Measurements from ENCODE around the gene PRTG.

PRTG gene

DNA sequence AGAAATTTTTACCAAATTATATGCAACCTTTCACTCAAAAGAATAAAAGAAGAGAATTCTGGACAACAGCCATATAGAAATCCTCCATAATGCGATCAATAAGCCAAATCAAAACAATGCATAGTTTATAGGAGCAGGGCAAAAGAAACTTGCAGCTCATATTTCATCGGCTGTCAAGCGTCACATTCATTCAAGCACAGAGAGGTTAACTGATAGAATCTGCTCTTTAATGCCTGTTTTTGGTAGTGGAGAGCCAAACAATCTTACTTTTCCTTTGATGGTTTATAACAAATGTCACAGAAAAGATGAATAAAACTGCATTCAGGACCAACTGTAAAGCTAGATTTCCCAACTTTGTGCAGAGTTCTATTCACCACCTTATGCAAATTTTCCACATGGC is 35.4 kb downstream of the PRTG start:
- Histone ChIP-seq H4K8ac (ENCODE audit: low read depth, low read length) (no peak overlapping the region), H3K4me1 (ENCODE audit: control insufficient read depth, low read depth, low read length) (peaks cover 2% of the 10 kb centered on the region), H3K79me1 (ENCODE audit: low read length) (no peaks in the 10 kb centered on the region), H2BK5ac (ENCODE audit: low read length) (no peak overlapping the region), H4K5ac (ENCODE audit: low read length) (no peak overlapping the region), H3K4me3 (ENCODE audit: low read length) (no peak overlapping the region), H2BK120ac (ENCODE audit: low read depth, low read length) (no peak overlapping the region), H3K9ac (ENCODE audit: low read length) (no peak overlapping the region), H3K36me3 (ENCODE audit: control insufficient read depth, insufficient read depth, low read length) (no peaks in the 10 kb centered on the region), H3K27ac (ENCODE audit: low read depth, low read length) (no peak overlapping the region), H2AK5ac (ENCODE audit: low read length) (no peak overlapping the region), H3K23ac (ENCODE audit: low read length) (no peak overlapping the region), H3K4ac (ENCODE audit: low read depth, low read length) (no peak overlapping the region), H3K18ac (ENCODE audit: low read length) (no peak overlapping the region), H2BK15ac (replicated peaks; ENCODE audit: low read depth) (no peak overlapping the region), H3K79me2 (ENCODE audit: control insufficient read depth, insufficient read depth, low read length) (no peaks in the 10 kb centered on the region), H3K4me2 (ENCODE audit: low read length) (no peak overlapping the region), H3K56ac (ENCODE audit: low read length) (no peak overlapping the region), H3K27me3 (ENCODE audit: insufficient read depth, low read length, poor library complexity) (no peaks in the 10 kb centered on the region)
- no peak for DNase-seq
- WGBS (ENCODE audit: extremely low coverage, insufficient coverage, low lambda C conversion rate), result no CpG with 5 or more reads among the region's 3 CpGs

DNA sequence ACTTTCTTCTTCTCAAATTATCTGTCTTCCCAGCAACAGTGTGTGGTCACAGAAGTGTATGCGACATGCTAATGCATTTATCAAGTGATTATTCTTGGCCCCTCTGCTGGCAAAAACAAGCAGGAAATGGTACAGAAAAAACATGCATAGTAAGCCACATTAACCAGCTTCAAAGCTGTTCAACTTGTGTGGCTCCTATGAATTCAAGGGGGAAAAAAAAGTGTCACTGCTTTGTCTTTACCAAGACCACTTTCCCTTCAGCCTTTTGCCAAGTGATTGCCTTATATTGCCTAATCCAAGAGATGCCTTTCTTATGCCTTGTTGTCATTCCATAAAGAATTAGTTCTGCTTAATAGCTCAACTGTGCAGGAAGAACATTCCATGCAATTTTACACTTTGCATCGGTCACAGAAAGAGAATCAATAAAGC is 39.1 kb downstream of the PRTG start:
- H3K27ac ChIP-seq (ENCODE audit: low read depth, low read length), result no peak overlapping the region
- DNase-seq, result no peak
- no peak overlapping the region for H2BK5ac ChIP-seq (ENCODE audit: low read length)
- no peak overlapping the region for H3K18ac ChIP-seq (ENCODE audit: low read length)
- H4K5ac ChIP-seq (ENCODE audit: low read length), result no peak overlapping the region
- H3K4me2 ChIP-seq (ENCODE audit: low read length), result no peak overlapping the region
- H3K23ac ChIP-seq (ENCODE audit: low read length), result no peak overlapping the region
- no peak overlapping the region for H3K4ac ChIP-seq (ENCODE audit: low read depth, low read length)
- no peak overlapping the region for H3K9ac ChIP-seq (ENCODE audit: low read length)
- peaks cover 2% of the 10 kb centered on the region for H3K4me1 ChIP-seq (ENCODE audit: control insufficient read depth, low read depth, low read length)
- WGBS (ENCODE audit: extremely low coverage, insufficient coverage, low lambda C conversion rate), result no CpG with 5 or more reads among the region's 2 CpGs
- H3K79me1 ChIP-seq (ENCODE audit: low read length), result no peaks in the 10 kb centered on the region
- H3K27me3 ChIP-seq (ENCODE audit: insufficient read depth, low read length, poor library complexity), result no peaks in the 10 kb centered on the region
- H2BK15ac ChIP-seq (replicated peaks; ENCODE audit: low read depth), result no peak overlapping the region
- no peak overlapping the region for H4K8ac ChIP-seq (ENCODE audit: low read depth, low read length)
- no peak overlapping the region for H3K56ac ChIP-seq (ENCODE audit: low read length)
- no peak overlapping the region for H2BK120ac ChIP-seq (ENCODE audit: low read depth, low read length)
- H2AK5ac ChIP-seq (ENCODE audit: low read length), result no peak overlapping the region
- no peak overlapping the region for H3K4me3 ChIP-seq (ENCODE audit: low read length)
- H3K36me3 ChIP-seq (ENCODE audit: control insufficient read depth, insufficient read depth, low read length), result no peaks in the 10 kb centered on the region
- H3K79me2 ChIP-seq (ENCODE audit: control insufficient read depth, insufficient read depth, low read length), result no peaks in the 10 kb centered on the region

DNA sequence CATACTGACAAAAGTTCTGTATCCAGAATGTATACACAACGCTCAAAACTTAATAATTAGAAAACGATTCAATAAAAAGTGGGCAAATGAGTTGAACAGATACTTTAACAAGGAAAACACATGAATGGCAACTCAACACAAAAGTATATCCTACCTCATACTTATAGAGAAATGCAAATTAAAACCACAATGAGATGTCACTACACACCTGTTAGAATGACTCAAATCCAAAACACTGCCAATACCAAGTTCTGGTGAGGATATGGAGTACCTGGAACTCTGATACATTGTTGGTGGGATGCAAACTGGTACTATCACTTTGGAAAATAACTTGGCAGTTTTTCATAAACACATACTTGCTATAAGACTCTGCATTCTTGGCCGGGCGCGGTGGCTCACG is 42.1 kb downstream of the PRTG start:
- Histone ChIP-seq H3K4me2 (ENCODE audit: low read length) (no peak overlapping the region), H3K56ac (ENCODE audit: low read length) (no peak overlapping the region), H3K9ac (ENCODE audit: low read length) (no peak overlapping the region), H3K79me1 (ENCODE audit: low read length) (no peaks in the 10 kb centered on the region), H4K8ac (ENCODE audit: low read depth, low read length) (no peak overlapping the region), H2BK120ac (ENCODE audit: low read depth, low read length) (no peak overlapping the region), H4K5ac (ENCODE audit: low read length) (no peak overlapping the region), H3K18ac (ENCODE audit: low read length) (no peak overlapping the region), H3K4me3 (ENCODE audit: low read length) (no peak overlapping the region), H2AK5ac (ENCODE audit: low read length) (no peak overlapping the region), H3K79me2 (ENCODE audit: control insufficient read depth, insufficient read depth, low read length) (no peaks in the 10 kb centered on the region), H3K23ac (ENCODE audit: low read length) (no peak overlapping the region), H2BK5ac (ENCODE audit: low read length) (no peak overlapping the region), H3K27me3 (ENCODE audit: insufficient read depth, low read length, poor library complexity) (no peaks in the 10 kb centered on the region), H3K4me1 (ENCODE audit: control insufficient read depth, low read depth, low read length) (peaks cover 2% of the 10 kb centered on the region), H3K27ac (ENCODE audit: low read depth, low read length) (no peak overlapping the region), H3K36me3 (ENCODE audit: control insufficient read depth, insufficient read depth, low read length) (no peaks in the 10 kb centered on the region), H3K4ac (ENCODE audit: low read depth, low read length) (no peak overlapping the region), H2BK15ac (replicated peaks; ENCODE audit: low read depth) (no peak overlapping the region)
- DNase-seq, result no peak
- WGBS (ENCODE audit: extremely low coverage, insufficient coverage, low lambda C conversion rate), result no CpG with 5 or more reads among the region's 6 CpGs

DNA sequence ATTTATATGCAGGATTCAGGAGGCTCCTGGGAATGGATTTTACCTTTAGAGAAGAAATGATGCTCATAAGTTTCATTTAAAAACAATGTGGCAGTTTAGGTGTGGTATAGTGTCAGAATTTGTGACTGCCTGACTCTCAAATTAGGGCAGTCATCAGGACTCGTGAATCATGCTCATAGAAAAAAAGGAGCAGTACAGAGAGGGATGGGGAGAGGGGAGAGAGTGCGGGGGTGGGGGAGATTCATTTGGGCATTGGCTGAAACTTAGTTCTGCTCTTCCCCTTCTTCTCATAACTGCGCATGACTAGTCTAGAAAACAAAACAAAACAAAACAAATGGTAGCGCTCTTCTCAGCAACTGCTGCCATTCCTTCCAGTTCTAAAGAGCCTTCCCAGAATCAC is 44.3 kb downstream of the PRTG start:
- Histone ChIP-seq H3K4me1 (ENCODE audit: control insufficient read depth, low read depth, low read length) (no peaks in the 10 kb centered on the region), H4K8ac (ENCODE audit: low read depth, low read length) (no peak overlapping the region), H2BK15ac (replicated peaks; ENCODE audit: low read depth) (no peak overlapping the region), H3K27me3 (ENCODE audit: insufficient read depth, low read length, poor library complexity) (no peaks in the 10 kb centered on the region), H3K18ac (ENCODE audit: low read length) (no peak overlapping the region), H3K79me1 (ENCODE audit: low read length) (no peaks in the 10 kb centered on the region), H3K4me3 (ENCODE audit: low read length) (no peak overlapping the region), H2BK5ac (ENCODE audit: low read length) (no peak overlapping the region), H3K56ac (ENCODE audit: low read length) (no peak overlapping the region), H4K5ac (ENCODE audit: low read length) (no peak overlapping the region), H2BK120ac (ENCODE audit: low read depth, low read length) (no peak overlapping the region), H2AK5ac (ENCODE audit: low read length) (no peak overlapping the region), H3K4me2 (ENCODE audit: low read length) (no peak overlapping the region), H3K9ac (ENCODE audit: low read length) (no peak overlapping the region), H3K36me3 (ENCODE audit: control insufficient read depth, insufficient read depth, low read length) (no peaks in the 10 kb centered on the region), H3K27ac (ENCODE audit: low read depth, low read length) (no peak overlapping the region), H3K23ac (ENCODE audit: low read length) (no peak overlapping the region), H3K4ac (ENCODE audit: low read depth, low read length) (no peak overlapping the region), H3K79me2 (ENCODE audit: control insufficient read depth, insufficient read depth, low read length) (no peaks in the 10 kb centered on the region)
- no CpG with 5 or more reads among the region's 4 CpGs for WGBS (ENCODE audit: extremely low coverage, insufficient coverage, low lambda C conversion rate)
- DNase-seq, result no peak

DNA sequence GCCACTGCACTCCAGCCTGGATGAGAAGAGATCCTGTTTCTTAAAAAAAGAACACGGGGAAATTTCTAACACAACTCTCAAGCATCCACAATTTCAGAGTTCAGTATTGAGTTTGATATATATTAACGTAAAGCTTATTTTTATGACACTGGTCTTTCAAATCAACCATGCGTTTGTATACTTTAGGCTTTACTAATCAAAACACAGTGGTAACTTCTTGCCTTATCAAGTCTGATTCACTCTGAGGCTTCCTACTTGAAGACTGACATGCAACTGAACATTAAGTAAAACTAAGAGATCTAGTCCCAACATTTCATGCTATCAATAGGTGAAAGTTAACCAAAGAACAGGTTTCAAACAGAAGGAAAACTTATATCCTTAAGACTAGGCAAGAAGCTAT is 46.7 kb downstream of the PRTG start:
- no peaks in the 10 kb centered on the region for H3K79me2 ChIP-seq (ENCODE audit: control insufficient read depth, insufficient read depth, low read length)
- DNase-seq, result no peak
- H3K27me3 ChIP-seq (ENCODE audit: insufficient read depth, low read length, poor library complexity), result no peaks in the 10 kb centered on the region
- H3K4me2 ChIP-seq (ENCODE audit: low read length), result no peak overlapping the region
- no peak overlapping the region for H3K23ac ChIP-seq (ENCODE audit: low read length)
- no peak overlapping the region for H3K56ac ChIP-seq (ENCODE audit: low read length)
- no peak overlapping the region for H3K9ac ChIP-seq (ENCODE audit: low read length)
- no peak overlapping the region for H3K27ac ChIP-seq (ENCODE audit: low read depth, low read length)
- no peak overlapping the region for H2AK5ac ChIP-seq (ENCODE audit: low read length)
- H4K5ac ChIP-seq (ENCODE audit: low read length), result no peak overlapping the region
- H3K36me3 ChIP-seq (ENCODE audit: control insufficient read depth, insufficient read depth, low read length), result no peaks in the 10 kb centered on the region
- no peak overlapping the region for H3K18ac ChIP-seq (ENCODE audit: low read length)
- H2BK15ac ChIP-seq (replicated peaks; ENCODE audit: low read depth), result no peak overlapping the region
- no peak overlapping the region for H2BK120ac ChIP-seq (ENCODE audit: low read depth, low read length)
- no peak overlapping the region for H2BK5ac ChIP-seq (ENCODE audit: low read length)
- H3K4me3 ChIP-seq (ENCODE audit: low read length), result no peak overlapping the region
- no peaks in the 10 kb centered on the region for H3K79me1 ChIP-seq (ENCODE audit: low read length)
- H4K8ac ChIP-seq (ENCODE audit: low read depth, low read length), result no peak overlapping the region
- no peak overlapping the region for H3K4ac ChIP-seq (ENCODE audit: low read depth, low read length)
- WGBS (ENCODE audit: extremely low coverage, insufficient coverage, low lambda C conversion rate), result no CpG with 5 or more reads among the region's 3 CpGs
- no peaks in the 10 kb centered on the region for H3K4me1 ChIP-seq (ENCODE audit: control insufficient read depth, low read depth, low read length)

DNA sequence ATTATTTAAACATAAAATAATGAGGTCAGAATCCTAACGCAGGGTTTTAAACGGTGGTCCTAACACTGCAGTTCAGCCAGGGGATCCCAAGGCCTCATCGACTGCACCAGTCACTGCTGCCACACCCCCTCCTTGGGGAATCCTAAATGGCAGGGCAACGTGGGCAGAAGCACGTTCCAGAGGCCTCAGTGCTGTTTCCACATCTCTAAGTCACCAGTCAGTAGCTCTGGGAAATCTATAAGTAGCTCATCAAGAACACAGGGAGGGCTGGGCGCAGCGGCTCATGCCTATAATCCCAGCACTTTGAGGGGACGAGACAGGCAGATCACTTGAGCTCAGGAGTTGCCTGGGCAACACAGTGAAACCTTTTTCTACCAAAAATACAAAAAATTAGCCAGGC is 47.5 kb downstream of the PRTG start:
- Histone ChIP-seq H2BK120ac (ENCODE audit: low read depth, low read length) (no peak overlapping the region), H3K36me3 (ENCODE audit: control insufficient read depth, insufficient read depth, low read length) (no peaks in the 10 kb centered on the region), H2AK5ac (ENCODE audit: low read length) (no peak overlapping the region), H3K18ac (ENCODE audit: low read length) (no peak overlapping the region), H3K79me2 (ENCODE audit: control insufficient read depth, insufficient read depth, low read length) (no peaks in the 10 kb centered on the region), H3K23ac (ENCODE audit: low read length) (no peak overlapping the region), H3K27me3 (ENCODE audit: insufficient read depth, low read length, poor library complexity) (no peaks in the 10 kb centered on the region), H2BK5ac (ENCODE audit: low read length) (no peak overlapping the region), H3K9ac (ENCODE audit: low read length) (no peak overlapping the region), H3K27ac (ENCODE audit: low read depth, low read length) (no peak overlapping the region), H2BK15ac (replicated peaks; ENCODE audit: low read depth) (no peak overlapping the region), H3K4me1 (ENCODE audit: control insufficient read depth, low read depth, low read length) (no peaks in the 10 kb centered on the region), H3K79me1 (ENCODE audit: low read length) (no peaks in the 10 kb centered on the region), H4K5ac (ENCODE audit: low read length) (no peak overlapping the region), H3K4me3 (ENCODE audit: low read length) (no peak overlapping the region), H3K4me2 (ENCODE audit: low read length) (no peak overlapping the region), H4K8ac (ENCODE audit: low read depth, low read length) (no peak overlapping the region), H3K56ac (ENCODE audit: low read length) (peak overlapping the region; percentile 6), H3K4ac (ENCODE audit: low read depth, low read length) (peak overlapping the region; percentile 49)
- DNase-seq, result no peak
- WGBS (ENCODE audit: extremely low coverage, insufficient coverage, low lambda C conversion rate), result no CpG with 5 or more reads among the region's 8 CpGs
